Uterus (tissue), 2 donors: ENCODE results near the gene XPC.

Source experiments
- POLR2A ChIP-seq, 2 donors: fragments of 450-650 bp; IDR thresholded peaks; one replicate each; pipeline ENCODE4 v1.6.1; 2016; ENCODE audit warnings: antibody characterized with exemption in 2 of 2, mild to moderate bottlenecking in 1 of 2, moderate library complexity in 1 of 2
- TF ChIP-seq, protein P1 (sequence below), 4 experiments: fragments of 200-600 bp in 2 of 4; fragments of 450-650 bp in 2 of 4; sonication (generic) in 2 of 4; IDR thresholded peaks; one replicate each; pipeline ENCODE4 v1.5.1; 2016 to 2019; ENCODE audit warnings: antibody characterized with exemption in 4 of 4, mild to moderate bottlenecking in 2 of 4, moderate library complexity in 1 of 4

DNA sequence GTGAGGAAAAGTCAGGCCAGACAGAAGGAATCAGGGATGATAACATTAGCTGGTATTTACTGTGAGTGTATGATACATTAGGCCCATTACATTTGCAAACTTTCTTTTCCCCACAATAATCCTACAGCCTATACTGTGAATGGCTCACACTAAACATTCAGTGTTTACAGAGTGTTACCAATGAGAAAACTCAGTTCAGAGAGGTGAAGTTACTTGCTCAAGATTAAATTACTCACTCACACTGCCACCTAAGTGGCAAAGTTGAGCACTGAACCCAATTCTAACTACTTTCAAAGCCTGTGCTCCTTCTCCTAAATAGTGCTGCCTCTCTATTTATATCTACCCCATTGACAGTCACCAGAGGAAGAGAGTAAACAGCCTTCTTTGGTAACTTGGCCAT, 8.5 kb downstream of the XPC start:
- TF ChIP-seq, protein P1, sequence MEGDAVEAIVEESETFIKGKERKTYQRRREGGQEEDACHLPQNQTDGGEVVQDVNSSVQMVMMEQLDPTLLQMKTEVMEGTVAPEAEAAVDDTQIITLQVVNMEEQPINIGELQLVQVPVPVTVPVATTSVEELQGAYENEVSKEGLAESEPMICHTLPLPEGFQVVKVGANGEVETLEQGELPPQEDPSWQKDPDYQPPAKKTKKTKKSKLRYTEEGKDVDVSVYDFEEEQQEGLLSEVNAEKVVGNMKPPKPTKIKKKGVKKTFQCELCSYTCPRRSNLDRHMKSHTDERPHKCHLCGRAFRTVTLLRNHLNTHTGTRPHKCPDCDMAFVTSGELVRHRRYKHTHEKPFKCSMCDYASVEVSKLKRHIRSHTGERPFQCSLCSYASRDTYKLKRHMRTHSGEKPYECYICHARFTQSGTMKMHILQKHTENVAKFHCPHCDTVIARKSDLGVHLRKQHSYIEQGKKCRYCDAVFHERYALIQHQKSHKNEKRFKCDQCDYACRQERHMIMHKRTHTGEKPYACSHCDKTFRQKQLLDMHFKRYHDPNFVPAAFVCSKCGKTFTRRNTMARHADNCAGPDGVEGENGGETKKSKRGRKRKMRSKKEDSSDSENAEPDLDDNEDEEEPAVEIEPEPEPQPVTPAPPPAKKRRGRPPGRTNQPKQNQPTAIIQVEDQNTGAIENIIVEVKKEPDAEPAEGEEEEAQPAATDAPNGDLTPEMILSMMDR (IDR thresholded peaks at IDR 0.05) = no peak
- no peak for TF ChIP-seq POLR2A (IDR thresholded peaks at IDR 0.05)
